H9 (cell line): ENCODE measurements around the gene SLC25A29. TPM values are rescaled to one million over a fixed set of nuclear protein-coding genes. Genes with fewer than 3 reads are reported as not detected.
A peak's percentile ranks its signal among the peaks of the same experiment; 100 is the strongest.

Experiments
- DNase-seq: peaks from one replicate; pipeline ENCODE4 v3.0.0-alpha.2; 2017
- H2AFZ ChIP-seq: one replicate; pipeline ENCODE4 v1.6.1; 2013; ENCODE audit warnings: mild to moderate bottlenecking, low read length, control low read depth, moderate library complexity
- H2AK5ac ChIP-seq: 2 replicates; pipeline ENCODE4 v1.6.1; 2013; ENCODE audit warnings: low read length, control low read depth, mixed read lengths; ENCODE audit not compliant: insufficient read length
- H2BK120ac ChIP-seq: one replicate; pipeline ENCODE4 v1.6.1; 2013; ENCODE audit warnings: low read depth, mild to moderate bottlenecking, low read length, control low read depth, inconsistent platforms; ENCODE audit not compliant: poor library complexity, severe bottlenecking
- H2BK12ac ChIP-seq: 2 replicates; pipeline ENCODE4 v1.6.1; 2013; ENCODE audit warnings: low read length, control low read depth, mixed read lengths, low read depth; ENCODE audit not compliant: insufficient read length
- H2BK15ac ChIP-seq: 2 replicates; pipeline ENCODE4 v1.6.1; 2013; ENCODE audit warnings: low read depth, low read length, control low read depth
- H2BK20ac ChIP-seq: one replicate; pipeline ENCODE4 v1.6.1; 2013; ENCODE audit warnings: low read depth, mild to moderate bottlenecking, low read length, control low read depth, inconsistent platforms; ENCODE audit not compliant: poor library complexity, severe bottlenecking
- H2BK5ac ChIP-seq: 2 replicates; pipeline ENCODE4 v1.6.1; 2013; ENCODE audit warnings: low read length, control low read depth, mixed read lengths; ENCODE audit not compliant: insufficient read length
- H3K14ac ChIP-seq: 2 replicates; pipeline ENCODE4 v1.6.1; 2013; ENCODE audit warnings: low read length, control low read depth; ENCODE audit not compliant: insufficient read depth
- H3K18ac ChIP-seq: 2 replicates; pipeline ENCODE4 v1.6.1; 2013; ENCODE audit warnings: low read depth, mild to moderate bottlenecking, mixed read lengths, low read length, control low read depth; ENCODE audit not compliant: insufficient read length
- H3K23ac ChIP-seq: 2 replicates; pipeline ENCODE4 v1.6.1; 2013; ENCODE audit warnings: low read length, control low read depth, mixed read lengths, low read depth; ENCODE audit not compliant: insufficient read length
- H3K23me2 ChIP-seq: 2 replicates; pipeline ENCODE4 v1.6.1; 2013; ENCODE audit warnings: low read depth, mild to moderate bottlenecking, mixed read lengths, low read length, control low read depth; ENCODE audit not compliant: insufficient read length, poor library complexity, severe bottlenecking
- H3K27ac ChIP-seq: 2 replicates; pipeline ENCODE4 v1.5.1; 2013; ENCODE audit warnings: low read length, control low read depth, mixed read lengths, low read depth; ENCODE audit not compliant: insufficient read length
- H3K27me3 ChIP-seq: 2 replicates; pipeline ENCODE4 v1.6.1; 2013; ENCODE audit warnings: low read length, control low read depth, inconsistent platforms; ENCODE audit not compliant: insufficient read depth
- H3K4ac ChIP-seq: 2 replicates; pipeline ENCODE4 v1.6.1; 2013; ENCODE audit warnings: low read depth, mild to moderate bottlenecking, control low read depth, inconsistent platforms, low read length, moderate library complexity
- H3K4me1 ChIP-seq: 2 replicates; pipeline ENCODE4 v1.6.1; 2013; ENCODE audit warnings: low read length, control low read depth, inconsistent platforms; ENCODE audit not compliant: insufficient read depth
- H3K4me2 ChIP-seq: 2 replicates; pipeline ENCODE4 v1.6.1; 2013; ENCODE audit warnings: low read length, control low read depth, mixed read lengths; ENCODE audit not compliant: insufficient read length, insufficient read depth
- H3K56ac ChIP-seq: 2 replicates; pipeline ENCODE4 v1.6.1; 2013; ENCODE audit warnings: low read depth, mild to moderate bottlenecking, mixed read lengths, low read length, control low read depth; ENCODE audit not compliant: insufficient read length
- H3K79me1 ChIP-seq: 2 replicates; pipeline ENCODE4 v1.6.1; 2013; ENCODE audit warnings: low read depth, mild to moderate bottlenecking, moderate library complexity, low read length, control low read depth, inconsistent platforms; ENCODE audit not compliant: insufficient read depth, poor library complexity, severe bottlenecking
- H3K79me2 ChIP-seq: 2 replicates; pipeline ENCODE4 v1.6.1; 2013; ENCODE audit warnings: low read length, control low read depth, inconsistent platforms; ENCODE audit not compliant: insufficient read depth
- H3K9ac ChIP-seq: 2 replicates; pipeline ENCODE4 v1.6.1; 2013; ENCODE audit warnings: low read length, control low read depth, mixed read lengths; ENCODE audit not compliant: insufficient read length; ENCODE audit errors: extremely low read depth
- H3K9me3 ChIP-seq: one replicate; pipeline ENCODE4 v1.6.1; 2013; ENCODE audit warnings: low read depth, low read length, inconsistent platforms; ENCODE audit not compliant: control insufficient read depth
- H3T11ph ChIP-seq: one replicate; pipeline ENCODE4 v1.6.1; 2013; ENCODE audit warnings: mild to moderate bottlenecking, low read length, control low read depth, inconsistent platforms
- H4K20me1 ChIP-seq: one replicate; pipeline ENCODE4 v1.6.1; 2013; ENCODE audit not compliant: control insufficient read depth, insufficient read length, insufficient read depth
- H4K5ac ChIP-seq: 2 replicates; pipeline ENCODE4 v1.6.1; 2013; ENCODE audit warnings: low read depth, mild to moderate bottlenecking, mixed read lengths, low read length, control low read depth; ENCODE audit not compliant: insufficient read length
- H4K8ac ChIP-seq: replicated peaks from 2 replicates; pipeline ENCODE4 v1.6.1; 2013; ENCODE audit warnings: low read length, control low read depth, mixed read lengths, low read depth; ENCODE audit not compliant: insufficient read length
- H4K91ac ChIP-seq: 2 replicates; pipeline ENCODE4 v1.6.1; 2013; ENCODE audit warnings: low read depth, mild to moderate bottlenecking, moderate library complexity, mixed read lengths, low read length, control low read depth; ENCODE audit not compliant: insufficient read length
- H3K27ac Mint-ChIP-seq, 3 experiments: 2 replicates in 2 of 3; 3 replicates in 1 of 3; pipeline ENCODE4 v1.8.0; 2020 to 2021; ENCODE audit warnings: mixed read lengths in 3 of 3, mild to moderate bottlenecking in 1 of 3, moderate library complexity in 1 of 3
- H3K27me3 Mint-ChIP-seq: 2 replicates; pipeline ENCODE4 v1.8.0; 2021; ENCODE audit warnings: low read depth, mild to moderate bottlenecking, moderate library complexity, mixed read lengths
- H3K36me3 Mint-ChIP-seq, 3 experiments: 2 replicates in 2 of 3; 3 replicates in 1 of 3; pipeline ENCODE4 v1.8.0; 2020 to 2021; ENCODE audit warnings: low read depth in 3 of 3, mixed read lengths in 3 of 3; ENCODE audit not compliant: insufficient read depth in 1 of 3
- H3K4me1 Mint-ChIP-seq, 2 experiments: 2 replicates each; pipeline ENCODE4 v1.8.0; 2020; ENCODE audit warnings: mixed read lengths in 2 of 2
- H3K4me3 Mint-ChIP-seq, 2 experiments: 2 replicates in 1 of 2; 3 replicates in 1 of 2; pipeline ENCODE4 v1.8.0; 2020 to 2021; ENCODE audit warnings: mild to moderate bottlenecking in 2 of 2, mixed read lengths in 2 of 2, moderate library complexity in 1 of 2
- H3K9me3 Mint-ChIP-seq, 2 experiments: 2 replicates in 1 of 2; 3 replicates in 1 of 2; pipeline ENCODE4 v1.8.0; 2020; ENCODE audit warnings: mild to moderate bottlenecking in 2 of 2, mixed read lengths in 2 of 2, moderate library complexity in 1 of 2
- WGBS: extraction: QIAGEN DNeasy Blood & Tissue Kit; methylation state at CpG from one replicate; pipeline ENCODE4 v1.1.7; 2013; ENCODE audit warnings: missing lambda C conversion rate, low lambda C conversion rate, mixed read lengths; ENCODE audit not compliant: insufficient read length; ENCODE audit errors: extremely low coverage; 5-methylcytosine and 5-hydroxymethylcytosine counted together
- total RNA-seq: library from RNA; stranded (reverse); gene quantifications from 2 replicates; pipeline ENCODE4 v1.2.1, GENCODE V29; 2021
- TF ChIP-seq, protein P1 (sequence below): fragments of 200-600 bp; sonication (generic); conservative IDR thresholded peaks from 3 replicates; pipeline ENCODE4 v1.8.0; 2021; ENCODE audit warnings: antibody characterized with exemption, mild to moderate bottlenecking

SLC25A29 gene
- total RNA-seq, 1 experiment from 2014 or later = 175 TPM

DNA sequence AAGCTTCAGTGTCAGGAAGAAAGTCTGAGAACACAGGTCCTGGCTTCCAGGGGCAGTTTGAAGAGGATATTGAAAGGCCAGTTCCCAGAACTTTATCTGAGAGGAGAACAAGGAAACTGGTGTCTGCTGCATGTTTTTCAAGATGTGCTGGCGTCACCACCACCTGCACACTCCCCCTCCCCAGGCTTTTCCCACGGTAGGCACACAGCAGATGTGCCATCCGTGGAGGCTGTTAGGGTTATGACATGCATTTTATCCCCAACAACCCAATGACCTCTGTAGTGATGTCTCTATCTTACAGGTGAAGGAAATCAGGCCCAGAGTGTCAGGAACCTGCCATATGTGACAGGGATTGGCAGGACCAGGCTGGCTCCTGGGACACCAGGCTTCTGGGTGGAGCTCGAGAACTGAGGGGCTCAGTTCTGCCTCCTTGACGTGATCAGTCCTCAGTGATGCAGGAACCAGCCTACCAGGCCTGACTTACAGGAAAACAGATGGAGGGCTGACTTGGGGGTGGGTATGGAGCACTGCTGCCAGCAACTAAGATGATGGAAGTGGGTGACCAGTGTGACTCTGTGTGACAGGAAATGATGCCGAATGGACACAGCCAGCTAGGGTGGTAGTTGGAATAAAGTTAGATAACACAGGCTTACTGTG, 33.6 kb upstream of the SLC25A29 start:
- TF ChIP-seq, protein P1, sequence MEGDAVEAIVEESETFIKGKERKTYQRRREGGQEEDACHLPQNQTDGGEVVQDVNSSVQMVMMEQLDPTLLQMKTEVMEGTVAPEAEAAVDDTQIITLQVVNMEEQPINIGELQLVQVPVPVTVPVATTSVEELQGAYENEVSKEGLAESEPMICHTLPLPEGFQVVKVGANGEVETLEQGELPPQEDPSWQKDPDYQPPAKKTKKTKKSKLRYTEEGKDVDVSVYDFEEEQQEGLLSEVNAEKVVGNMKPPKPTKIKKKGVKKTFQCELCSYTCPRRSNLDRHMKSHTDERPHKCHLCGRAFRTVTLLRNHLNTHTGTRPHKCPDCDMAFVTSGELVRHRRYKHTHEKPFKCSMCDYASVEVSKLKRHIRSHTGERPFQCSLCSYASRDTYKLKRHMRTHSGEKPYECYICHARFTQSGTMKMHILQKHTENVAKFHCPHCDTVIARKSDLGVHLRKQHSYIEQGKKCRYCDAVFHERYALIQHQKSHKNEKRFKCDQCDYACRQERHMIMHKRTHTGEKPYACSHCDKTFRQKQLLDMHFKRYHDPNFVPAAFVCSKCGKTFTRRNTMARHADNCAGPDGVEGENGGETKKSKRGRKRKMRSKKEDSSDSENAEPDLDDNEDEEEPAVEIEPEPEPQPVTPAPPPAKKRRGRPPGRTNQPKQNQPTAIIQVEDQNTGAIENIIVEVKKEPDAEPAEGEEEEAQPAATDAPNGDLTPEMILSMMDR = no peak
- Histone ChIP-seq H4K91ac (no peak overlapping the region), H3T11ph (no peak overlapping the region), H3K18ac (no peak overlapping the region), H3K23me2 (no peaks in the 10 kb centered on the region), H2BK12ac (no peak overlapping the region), H3K14ac (no peak overlapping the region), H3K4ac (no peak overlapping the region), H2BK15ac (no peak overlapping the region), H2AFZ (no peak overlapping the region), H4K8ac (no peak overlapping the region), H3K4me2 (no peak overlapping the region), H3K79me1 (no peaks in the 10 kb centered on the region), H2BK5ac (no peak overlapping the region), H4K20me1 (no peaks in the 10 kb centered on the region), H3K27me3 (no peaks in the 10 kb centered on the region), H2AK5ac (no peak overlapping the region), H2BK120ac (no peak overlapping the region), H2BK20ac (no peak overlapping the region), H3K56ac (no peak overlapping the region), H3K79me2 (no peaks in the 10 kb centered on the region), H3K9ac (no peak overlapping the region), H3K23ac (no peak overlapping the region), H3K27ac (no peak overlapping the region), H3K9me3 (no peaks in the 10 kb centered on the region), H4K5ac (no peak overlapping the region), H3K4me1 (no peaks in the 10 kb centered on the region)
- Mint-ChIP-seq H3K4me1 (no peaks in the 10 kb centered on the region), H3K4me3 (no peak overlapping the region), H3K36me3 (peaks cover 42 to 79% (median 75%) of the 10 kb centered on the region in 3 experiments; a peak in 6 of 7 replicates), H3K27me3 (no peaks in the 10 kb centered on the region), H3K9me3 (no peaks in the 10 kb centered on the region; a peak in 1 of 5 replicates), H3K27ac (peak overlapping the region in 2 of 3 experiments; percentile 12 to 46; a peak in 2 of 7 replicates)
- DNase-seq = no peak
- no CpG with 5 or more reads among the region's 6 CpGs for WGBS
